K562 (cell line): ENCODE measurements around the gene ADI1. TPM values are rescaled to one million over a fixed set of nuclear protein-coding genes. Genes with fewer than 3 reads are reported as not detected.

Experiments
- ATAC-seq: fragments of 200-7000 bp; cut with Tn5 transposase; 3 replicates; pipeline ENCODE4 v1.9.1; 2020; ENCODE audit warnings: moderate library complexity
- BruUV-seq: library from RNA; stranded (reverse); fragments of 400-500 nt; replicated peaks from 2 replicates; lab custom pipeline; 2021; lab: Mats Ljungman, UMichigan
- CTCF ChIA-PET: fragments of 300-600 bp; formaldehyde crosslinking; extraction: SDS; loops from one replicate; lab custom pipeline; 2021; ENCODE audit warnings: low intra/inter-chr PET ratio; lab: Yijun Ruan, JAX
- POLR2A ChIA-PET: fragments of 300-600, 350-650 bp; sonication (Branson Sonifier 250); formaldehyde crosslinking; extraction: SDS; loops from one replicate; lab custom pipeline; 2021; ENCODE audit warnings: antibody characterized with exemption, inconsistent platforms; lab: Yijun Ruan, JAX
- DNase-seq, 4 experiments: peaks; one replicate each; pipeline versions ENCODE4 v3.0.0 to v3.0.0-alpha.2; 2011 to 2018; ENCODE audit warnings: low spot score in 3 of 4, mixed read lengths in 3 of 4; ENCODE audit errors: extremely low read depth in 1 of 4
- FAIRE-seq: peaks from 2 replicates; lab custom pipeline; 2011; peaks lifted over from hg19 to GRCh38; lab: Jason Lieb, UNC
- H2AFZ ChIP-seq: 2 replicates; pipeline ENCODE4 v1.6.0; 2011; ENCODE audit warnings: low read depth, low read length, control low read depth, inconsistent platforms
- H3K27ac ChIP-seq: fragments of 200-600 bp; 3 replicates; pipeline ENCODE4 v1.8.0; 2011; ENCODE audit warnings: low read depth, mild to moderate bottlenecking, control low read depth, inconsistent platforms, low read length, moderate library complexity, mixed read lengths; ENCODE audit errors: extremely low read depth
- H3K27me3 ChIP-seq, 2 experiments: fragments of 300-600 bp in 1 of 2; 2 replicates in 1 of 2; 3 replicates in 1 of 2; pipeline versions ENCODE4 v1.6.0 to v1.8.0; 2011; ENCODE audit warnings: inconsistent platforms in 2 of 2, low read length in 2 of 2, mild to moderate bottlenecking in 1 of 2, mixed read lengths in 1 of 2, moderate library complexity in 1 of 2; ENCODE audit not compliant: control insufficient read depth in 2 of 2, insufficient read depth in 2 of 2
- H3K36me3 ChIP-seq: fragments of 300-600 bp; 3 replicates; pipeline ENCODE4 v1.8.0; 2011; ENCODE audit warnings: mild to moderate bottlenecking, low read length, inconsistent platforms; ENCODE audit not compliant: control insufficient read depth, insufficient read depth
- H3K4me1 ChIP-seq, 2 experiments: fragments of 200-600 bp in 1 of 2; replicated peaks in 1 of 2; 2 replicates in 1 of 2; 3 replicates in 1 of 2; pipeline versions ENCODE4 v1.5.1 to v1.8.0; 2011; ENCODE audit warnings: inconsistent platforms in 2 of 2, low read length in 2 of 2, mild to moderate bottlenecking in 1 of 2, mixed read lengths in 1 of 2, moderate library complexity in 1 of 2; ENCODE audit not compliant: control insufficient read depth in 2 of 2, insufficient read depth in 2 of 2
- H3K4me2 ChIP-seq: 2 replicates; pipeline ENCODE4 v1.6.1; 2011; ENCODE audit warnings: low read length, control low read depth, inconsistent platforms, mixed read lengths; ENCODE audit not compliant: insufficient read depth
- H3K4me3 ChIP-seq: fragments of 200-600 bp; sonication (generic), shearing (Covaris generic); 2 replicates; pipeline ENCODE4 v1.5.1; 2016; ENCODE audit warnings: control low read depth, inconsistent platforms
- H3K79me2 ChIP-seq: fragments of 200-600 bp; 3 replicates; pipeline ENCODE4 v1.8.0; 2011; ENCODE audit warnings: low read length, inconsistent platforms; ENCODE audit not compliant: control insufficient read depth, insufficient read depth
- H3K9ac ChIP-seq, 2 experiments: 2 replicates each; pipeline versions ENCODE4 v1.6.0 to v1.6.1; 2011; ENCODE audit warnings: low read depth in 2 of 2, low read length in 2 of 2, control low read depth in 1 of 2, inconsistent platforms in 1 of 2, mild to moderate bottlenecking in 1 of 2, mixed read lengths in 1 of 2; ENCODE audit not compliant: insufficient read depth in 1 of 2
- H3K9me1 ChIP-seq: one replicate; pipeline ENCODE4 v1.6.0; 2011; ENCODE audit warnings: inconsistent platforms, mild to moderate bottlenecking, low read length, moderate library complexity; ENCODE audit not compliant: control insufficient read depth, insufficient read depth
- H3K9me3 ChIP-seq: replicated peaks from 2 replicates; pipeline ENCODE4 v1.5.1; 2011; ENCODE audit warnings: low read depth, low read length, inconsistent platforms; ENCODE audit not compliant: control insufficient read depth, insufficient read depth
- H4K20me1 ChIP-seq: replicated peaks from 2 replicates; pipeline ENCODE4 v1.6.1; 2011; ENCODE audit warnings: low read length, inconsistent platforms, mixed read lengths; ENCODE audit not compliant: control insufficient read depth, insufficient read depth
- MBD2 ChIP-seq: sonication (generic); IDR thresholded peaks from 2 replicates; pipeline ENCODE4 v1.6.1; 2016; ENCODE audit warnings: low read depth, borderline replicate concordance
- MEIS2 ChIP-seq: fragments of 450-650 bp; IDR thresholded peaks from 2 replicates; pipeline ENCODE4 v1.6.1; 2014; ENCODE audit warnings: mild to moderate bottlenecking; ENCODE audit not compliant: partially characterized antibody
- NFE2L1 ChIP-seq: fragments of 450-650 bp; IDR thresholded peaks from 2 replicates; pipeline ENCODE4 v1.6.1; 2016; ENCODE audit warnings: missing genetic modification characterization, low read depth, mild to moderate bottlenecking, missing compliant biosample characterization, moderate library complexity, borderline replicate concordance
- POLR2G ChIP-seq: fragments of 200-400 bp; formaldehyde crosslinking; IDR thresholded peaks from 2 replicates; pipeline ENCODE4 v1.6.1; 2017; ENCODE audit warnings: low read depth, mild to moderate bottlenecking, antibody characterized with exemption, low read length, moderate library complexity
- SAFB ChIP-seq: fragments of 200-400 bp; formaldehyde crosslinking; IDR thresholded peaks from 2 replicates; pipeline ENCODE4 v1.6.1; 2017; ENCODE audit warnings: low read depth, low read length, borderline replicate concordance
- SRSF1 ChIP-seq: fragments of 200-400 bp; formaldehyde crosslinking; IDR thresholded peaks from 2 replicates; pipeline ENCODE4 v1.6.1; 2017; ENCODE audit warnings: mild to moderate bottlenecking, low read depth, low read length, moderate library complexity
- ZNF253 ChIP-seq: fragments of 250-450 bp; sonication (Bioruptor Pico); conservative IDR thresholded peaks from 2 replicates; pipeline ENCODE4 v1.6.1; 2021; ENCODE audit warnings: mild to moderate bottlenecking
- WGBS: fragments of 100-300 bp; shearing (Covaris generic); methylation state at CpG from one replicate; pipeline ENCODE4 v1.1.6; 2016; ENCODE audit warnings: low coverage, mixed read lengths; ENCODE audit not compliant: insufficient coverage; ENCODE audit errors: missing lambda C conversion rate; 5-methylcytosine and 5-hydroxymethylcytosine counted together
- in situ Hi-C: fragments of 300-500 bp; cut with MboI; formaldehyde crosslinking; loops from 4 replicates; pipeline ENCODE4 v1.15.0; 2018; ENCODE audit warnings: inconsistent platforms, mixed read lengths
- intact Hi-C: fragments of 100-400 bp; cut with micrococcal nuclease; formaldehyde crosslinking; loops from 2 replicates; pipeline ENCODE4 v1.14.2; 2022
- polyA plus RNA-seq, 8 experiments: library from polyadenylated mRNA; depleted of rRNA in 4 of 8; stranded (reverse) in 5 of 8; unstranded in 3 of 8; fragments of >200 nt; fragmentation: Nextera tagmentation in 2 of 8; fragmentation: Illumina TruSeq in 1 of 8; extraction: Ambion mirVana in 2 of 8; extraction: Trizol in 1 of 8; gene quantifications; 2 replicates each; pipeline versions ENCODE4 v1.2.1 to v1.2.3, GENCODE V29; 2011 to 2014; ENCODE audit warnings: inconsistent platforms in 1 of 8, missing spikeins in 1 of 8
- total RNA-seq, 7 experiments: library from RNA; depleted of rRNA in 6 of 7; stranded (reverse); fragments of >200 nt in 6 of 7; fragmentation: Illumina TruSeq in 2 of 7; extraction: Trizol in 2 of 7; gene quantifications; 2 replicates each; pipeline versions ENCODE4 v1.2.1 to v1.2.3, GENCODE V29; 2011 to 2021; ENCODE audit warnings: low replicate concordance in 1 of 7

The ADI1 gene
- total and polyA plus RNA-seq, 9 of the 15 experiments (the other 6 are each of a cell fraction or from before 2014, with no cell fraction given), result 6.1 to 51.0 (median 27.1) TPM

- Histone ChIP-seq H3K27ac (no peak overlapping the region), H3K36me3 (peaks cover 76% of the 10 kb centered on the region; the same call in 1 of the 3 replicates), H3K9ac (no peak overlapping the region), H3K79me2 (no peaks in the 10 kb centered on the region), H3K4me1 (peaks cover 0 to 8% of the 10 kb centered on the region in 2 experiments; a peak in 1 of 5 replicates), H3K9me1 (peaks cover 5% of the 10 kb centered on the region), H4K20me1 (0 out of 2 replicates have a peak, but pooled peaks cover 4% of the 10 kb centered on the region), H3K4me3 (no peak overlapping the region), H3K9me3 (no peaks in the 10 kb centered on the region), H2AFZ (no peak overlapping the region), H3K4me2 (no peak overlapping the region), H3K27me3 (no peaks in the 10 kb centered on the region)
- BruUV-seq, result no TSS peak
- TF ChIP-seq POLR2G, result 0 out of 2 replicates have a peak, but pooled peaks have one; percentile 18
- no peak for TF ChIP-seq MEIS2
- CTCF ChIA-PET, result no interaction called here
- intact Hi-C loops (no loop called here), in situ Hi-C loops (no loop called here)
- no peak for FAIRE-seq
- DNase-seq, result no peak
- 91% methylated on average over 15 of the region's 15 CpGs for WGBS
- no peak for ATAC-seq
- POLR2A ChIA-PET, result interaction anchor here (0.7 to 0.9 kb wide), 2 partner anchors 9 to 19 kb away, joined by 4 read pairs; no protein-coding TSS in a partner anchor
Measured at GRCh38 chr2:3467654-3468053, 51.7 kb downstream of the ADI1 start.

DNA sequence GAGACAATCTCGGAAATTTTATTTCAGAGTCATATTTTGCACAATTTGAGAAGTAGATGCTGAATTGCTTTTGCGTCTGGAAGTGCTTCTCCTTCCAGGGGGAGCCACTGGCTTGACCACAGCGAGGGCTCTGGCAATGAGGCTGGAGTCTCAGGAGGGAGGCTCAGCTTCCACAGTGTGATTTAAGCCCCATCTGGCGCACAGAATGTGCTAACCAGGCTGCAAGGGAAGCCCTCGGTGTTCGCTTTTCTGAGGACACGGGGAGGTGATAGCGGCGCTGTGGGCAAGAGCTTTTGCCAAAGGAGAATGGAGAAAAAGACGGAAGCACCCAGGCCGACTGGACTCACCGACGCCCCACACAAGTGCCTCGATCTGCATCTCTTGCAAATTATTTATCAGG lies 52.4 kb downstream of the ADI1 start:
- H2AFZ ChIP-seq, result no peak overlapping the region
- H4K20me1 ChIP-seq, result 0 out of 2 replicates have a peak, but pooled peaks cover 4% of the 10 kb centered on the region
- no peaks in the 10 kb centered on the region for H3K79me2 ChIP-seq
- no peak overlapping the region for H3K27ac ChIP-seq
- H3K27me3 ChIP-seq, result no peaks in the 10 kb centered on the region
- no peak overlapping the region for H3K9ac ChIP-seq
- CTCF ChIA-PET, result no interaction called here
- H3K4me2 ChIP-seq, result no peak overlapping the region
- POLR2A ChIA-PET, result interaction anchor here (0.5 kb wide), 1 partner anchor 167 kb away, joined by 4 read pairs; no protein-coding TSS in a partner anchor
- no peak overlapping the region for H3K4me3 ChIP-seq
- no peaks in the 10 kb centered on the region for H3K9me1 ChIP-seq
- peaks cover 72% of the 10 kb centered on the region; the same call in 1 of the 3 replicates for H3K36me3 ChIP-seq
- ATAC-seq (no peak), FAIRE-seq (no peak), DNase-seq (no peak)
- intact Hi-C loops, result no loop called here
- in situ Hi-C loops, result no loop called here
- TF ChIP-seq SAFB (no peak), SRSF1 (no peak), MBD2 (no peak), ZNF253 (no peak), NFE2L1 (tag) (no peak)
- WGBS, result 92% methylated on average over 14 of the region's 14 CpGs
- no peaks in the 10 kb centered on the region for H3K9me3 ChIP-seq
- H3K4me1 ChIP-seq, result peaks cover 0 to 10% of the 10 kb centered on the region in 2 experiments; a peak in 1 of 5 replicates
- no TSS peak for BruUV-seq
